ENCODE data around the gene SLC38A3. TPM values are rescaled to one million over a fixed set of nuclear protein-coding genes. Genes with fewer than 3 reads are reported as not detected.

The SLC38A3 gene
- total and polyA plus RNA-seq, 2 of the 8 experiments (the other 6 are each of a cell fraction or from before 2014, with no cell fraction given), result 1.2 to 3.7 TPM

DNA sequence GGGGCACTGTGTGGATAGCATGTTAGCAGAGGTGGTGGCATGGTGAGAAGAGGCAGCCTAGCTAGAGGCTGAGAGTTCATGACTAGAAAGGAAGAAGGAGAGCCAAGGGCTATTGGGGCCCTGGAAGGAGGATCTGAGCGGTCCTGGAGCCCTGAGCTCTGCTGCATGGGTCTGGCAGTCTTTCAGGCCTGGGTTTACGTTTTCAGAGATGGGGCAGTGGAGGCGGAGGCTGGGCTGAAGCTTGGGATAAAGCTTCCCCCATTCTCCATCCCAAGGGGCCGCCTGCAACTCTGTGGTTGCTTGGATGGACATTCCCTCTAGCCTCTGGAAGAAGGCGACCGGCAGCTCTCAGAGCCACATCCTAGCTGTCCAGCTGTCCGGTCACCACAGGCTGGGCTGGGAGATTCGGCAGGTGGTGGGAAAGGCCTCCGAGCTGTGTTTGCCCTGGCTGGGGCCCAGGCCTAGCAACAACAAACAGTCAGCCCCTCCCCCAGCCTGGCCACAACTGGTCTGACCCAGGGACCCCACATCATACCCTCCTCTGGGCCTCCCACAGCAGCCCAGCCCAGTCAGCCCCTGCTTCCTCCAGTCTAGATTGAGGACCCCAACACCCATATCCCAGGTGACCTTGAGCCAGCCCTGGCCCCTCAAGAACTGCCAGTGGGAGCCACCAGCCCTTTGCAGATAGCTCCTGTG is 1.8 kb upstream of the SLC38A3 start (continued):
- TF ChIP-seq MAX (IDR thresholded peaks at IDR 0.05) (no peak), YY1 (IDR thresholded peaks at IDR 0.05; ENCODE audit: low read depth, low read length) (no peak), PHF8 (conservative IDR thresholded peaks at IDR 0.05; ENCODE audit: low read depth, low read length) (no peak), HDAC6 (IDR thresholded peaks at IDR 0.05; ENCODE audit: low read depth, low read length) (no peak), ATF3 (IDR thresholded peaks at IDR 0.05; ENCODE audit: insufficient read depth, low read depth, low read length) (no peak), HDAC2 (IDR thresholded peaks at IDR 0.05; ENCODE audit: borderline replicate concordance in 1 of 2, low read depth in 2 of 2, low read length in 2 of 2) (no peak)

All from H1 (cell line).